GM23338 (cell line): ENCODE results near the gene RAD18. TPM values are rescaled to one million over a fixed set of nuclear protein-coding genes. Genes with fewer than 3 reads are reported as not detected.

Experiments
- CREB1 ChIP-seq: fragments of 250-450 bp; sonication (Bioruptor Pico); IDR thresholded peaks from 2 replicates; pipeline ENCODE4 v1.5.0; 2020; ENCODE audit warnings: low read depth, mild to moderate bottlenecking, moderate library complexity
- EZH2 ChIP-seq: fragments of 200-600 bp; sonication (generic); IDR thresholded peaks from one replicate; pipeline ENCODE4 v1.8.0; 2017; ENCODE audit warnings: antibody characterized with exemption, mild to moderate bottlenecking, low read depth; ENCODE audit not compliant: unreplicated experiment
- STAT1 ChIP-seq: IDR thresholded peaks from one replicate; pipeline ENCODE4 v1.6.1; 2016; ENCODE audit warnings: antibody characterized with exemption; ENCODE audit not compliant: unreplicated experiment
- ZNF331 ChIP-seq: fragments of 250-450 bp; sonication (Bioruptor Pico); IDR thresholded peaks from 2 replicates; pipeline ENCODE4 v1.5.0; 2020; ENCODE audit warnings: low read depth, mild to moderate bottlenecking, moderate library complexity
- polyA plus RNA-seq: library from polyadenylated mRNA; unstranded; fragments of >200 nt; fragmentation: Nextera tagmentation; extraction: Ambion mirVana; gene quantifications from 2 replicates; pipeline ENCODE4 v1.2.1, GENCODE V29; 2016
- total RNA-seq: library from RNA; depleted of rRNA; stranded (reverse); fragments of >200 nt; shearing (Covaris generic); gene quantifications from 2 replicates; pipeline ENCODE4 v1.2.3, GENCODE V29; 2014
- TF ChIP-seq, protein P1 (sequence below), 2 experiments: fragments of 200-600 bp in 1 of 2; sonication (generic) in 1 of 2; conservative IDR thresholded peaks; 2 replicates each; pipeline versions ENCODE4 v1.5.1 to v1.6.1; 2016 to 2017; ENCODE audit warnings: antibody characterized with exemption in 2 of 2, low read depth in 2 of 2, mild to moderate bottlenecking in 2 of 2, moderate library complexity in 1 of 2
- TF ChIP-seq, protein P2 (sequence below): fragments of 250-450 bp; sonication (Bioruptor Pico); IDR thresholded peaks from 2 replicates; pipeline ENCODE4 v1.5.0; 2020; ENCODE audit warnings: mild to moderate bottlenecking, moderate library complexity

Gene RAD18
- total and polyA plus RNA-seq, 2 experiments from 2014 or later: 25.4 to 40.1 TPM

DNA sequence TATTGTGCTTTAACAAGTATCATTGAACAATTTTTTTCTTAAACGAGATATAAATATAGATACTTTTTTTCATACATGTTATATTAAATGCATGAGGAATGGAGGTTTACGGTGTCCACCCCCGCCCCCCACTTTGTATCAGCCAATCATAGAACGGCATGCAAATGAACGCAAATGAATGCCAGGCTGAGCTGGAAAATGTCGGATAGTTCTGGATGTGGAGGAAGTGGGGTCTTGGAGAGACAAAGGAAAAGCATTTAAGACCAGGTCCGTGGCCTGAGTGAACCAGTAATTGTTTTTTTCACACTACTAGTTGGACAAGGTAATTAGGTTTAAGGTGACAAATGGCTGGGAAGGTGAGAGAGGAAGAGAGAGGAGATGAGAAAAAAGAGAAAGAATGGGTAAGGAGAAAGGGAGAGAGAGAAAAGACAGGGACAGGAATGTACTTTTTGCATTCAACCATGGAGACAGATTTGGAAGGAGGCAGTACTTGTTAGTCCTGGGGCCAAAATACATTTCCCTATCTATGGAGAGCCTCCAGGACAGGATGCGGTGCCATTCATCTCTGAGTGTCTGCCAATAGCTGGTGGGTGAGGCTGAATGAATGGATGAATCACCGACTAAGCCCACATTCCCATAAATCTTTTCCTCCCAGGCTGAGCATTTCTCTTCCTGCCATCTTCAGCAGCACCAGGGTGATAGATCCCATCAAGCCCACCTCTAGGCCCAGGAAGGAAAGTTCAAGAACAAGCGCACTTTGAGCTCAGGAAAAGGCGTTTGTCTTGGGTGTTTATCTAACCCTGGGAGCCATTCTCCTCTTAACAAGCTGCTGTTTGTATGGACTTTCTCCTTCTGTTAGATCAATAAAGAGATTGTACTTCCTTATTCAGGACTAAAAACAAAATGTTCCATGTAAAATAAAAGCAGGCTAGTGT is 1.4 kb upstream of the RAD18 start (continued):
- TF ChIP-seq, protein P1, sequence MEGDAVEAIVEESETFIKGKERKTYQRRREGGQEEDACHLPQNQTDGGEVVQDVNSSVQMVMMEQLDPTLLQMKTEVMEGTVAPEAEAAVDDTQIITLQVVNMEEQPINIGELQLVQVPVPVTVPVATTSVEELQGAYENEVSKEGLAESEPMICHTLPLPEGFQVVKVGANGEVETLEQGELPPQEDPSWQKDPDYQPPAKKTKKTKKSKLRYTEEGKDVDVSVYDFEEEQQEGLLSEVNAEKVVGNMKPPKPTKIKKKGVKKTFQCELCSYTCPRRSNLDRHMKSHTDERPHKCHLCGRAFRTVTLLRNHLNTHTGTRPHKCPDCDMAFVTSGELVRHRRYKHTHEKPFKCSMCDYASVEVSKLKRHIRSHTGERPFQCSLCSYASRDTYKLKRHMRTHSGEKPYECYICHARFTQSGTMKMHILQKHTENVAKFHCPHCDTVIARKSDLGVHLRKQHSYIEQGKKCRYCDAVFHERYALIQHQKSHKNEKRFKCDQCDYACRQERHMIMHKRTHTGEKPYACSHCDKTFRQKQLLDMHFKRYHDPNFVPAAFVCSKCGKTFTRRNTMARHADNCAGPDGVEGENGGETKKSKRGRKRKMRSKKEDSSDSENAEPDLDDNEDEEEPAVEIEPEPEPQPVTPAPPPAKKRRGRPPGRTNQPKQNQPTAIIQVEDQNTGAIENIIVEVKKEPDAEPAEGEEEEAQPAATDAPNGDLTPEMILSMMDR (conservative IDR thresholded peaks at IDR 0.05; ENCODE audit: low read depth in 2 of 2): no peak
- TF ChIP-seq CREB1 (CRISPR knock-in tag) (no peak), STAT1 (no peak), ZNF331 (CRISPR knock-in tag) (no peak), EZH2 (no peak)
- TF ChIP-seq, protein P2, sequence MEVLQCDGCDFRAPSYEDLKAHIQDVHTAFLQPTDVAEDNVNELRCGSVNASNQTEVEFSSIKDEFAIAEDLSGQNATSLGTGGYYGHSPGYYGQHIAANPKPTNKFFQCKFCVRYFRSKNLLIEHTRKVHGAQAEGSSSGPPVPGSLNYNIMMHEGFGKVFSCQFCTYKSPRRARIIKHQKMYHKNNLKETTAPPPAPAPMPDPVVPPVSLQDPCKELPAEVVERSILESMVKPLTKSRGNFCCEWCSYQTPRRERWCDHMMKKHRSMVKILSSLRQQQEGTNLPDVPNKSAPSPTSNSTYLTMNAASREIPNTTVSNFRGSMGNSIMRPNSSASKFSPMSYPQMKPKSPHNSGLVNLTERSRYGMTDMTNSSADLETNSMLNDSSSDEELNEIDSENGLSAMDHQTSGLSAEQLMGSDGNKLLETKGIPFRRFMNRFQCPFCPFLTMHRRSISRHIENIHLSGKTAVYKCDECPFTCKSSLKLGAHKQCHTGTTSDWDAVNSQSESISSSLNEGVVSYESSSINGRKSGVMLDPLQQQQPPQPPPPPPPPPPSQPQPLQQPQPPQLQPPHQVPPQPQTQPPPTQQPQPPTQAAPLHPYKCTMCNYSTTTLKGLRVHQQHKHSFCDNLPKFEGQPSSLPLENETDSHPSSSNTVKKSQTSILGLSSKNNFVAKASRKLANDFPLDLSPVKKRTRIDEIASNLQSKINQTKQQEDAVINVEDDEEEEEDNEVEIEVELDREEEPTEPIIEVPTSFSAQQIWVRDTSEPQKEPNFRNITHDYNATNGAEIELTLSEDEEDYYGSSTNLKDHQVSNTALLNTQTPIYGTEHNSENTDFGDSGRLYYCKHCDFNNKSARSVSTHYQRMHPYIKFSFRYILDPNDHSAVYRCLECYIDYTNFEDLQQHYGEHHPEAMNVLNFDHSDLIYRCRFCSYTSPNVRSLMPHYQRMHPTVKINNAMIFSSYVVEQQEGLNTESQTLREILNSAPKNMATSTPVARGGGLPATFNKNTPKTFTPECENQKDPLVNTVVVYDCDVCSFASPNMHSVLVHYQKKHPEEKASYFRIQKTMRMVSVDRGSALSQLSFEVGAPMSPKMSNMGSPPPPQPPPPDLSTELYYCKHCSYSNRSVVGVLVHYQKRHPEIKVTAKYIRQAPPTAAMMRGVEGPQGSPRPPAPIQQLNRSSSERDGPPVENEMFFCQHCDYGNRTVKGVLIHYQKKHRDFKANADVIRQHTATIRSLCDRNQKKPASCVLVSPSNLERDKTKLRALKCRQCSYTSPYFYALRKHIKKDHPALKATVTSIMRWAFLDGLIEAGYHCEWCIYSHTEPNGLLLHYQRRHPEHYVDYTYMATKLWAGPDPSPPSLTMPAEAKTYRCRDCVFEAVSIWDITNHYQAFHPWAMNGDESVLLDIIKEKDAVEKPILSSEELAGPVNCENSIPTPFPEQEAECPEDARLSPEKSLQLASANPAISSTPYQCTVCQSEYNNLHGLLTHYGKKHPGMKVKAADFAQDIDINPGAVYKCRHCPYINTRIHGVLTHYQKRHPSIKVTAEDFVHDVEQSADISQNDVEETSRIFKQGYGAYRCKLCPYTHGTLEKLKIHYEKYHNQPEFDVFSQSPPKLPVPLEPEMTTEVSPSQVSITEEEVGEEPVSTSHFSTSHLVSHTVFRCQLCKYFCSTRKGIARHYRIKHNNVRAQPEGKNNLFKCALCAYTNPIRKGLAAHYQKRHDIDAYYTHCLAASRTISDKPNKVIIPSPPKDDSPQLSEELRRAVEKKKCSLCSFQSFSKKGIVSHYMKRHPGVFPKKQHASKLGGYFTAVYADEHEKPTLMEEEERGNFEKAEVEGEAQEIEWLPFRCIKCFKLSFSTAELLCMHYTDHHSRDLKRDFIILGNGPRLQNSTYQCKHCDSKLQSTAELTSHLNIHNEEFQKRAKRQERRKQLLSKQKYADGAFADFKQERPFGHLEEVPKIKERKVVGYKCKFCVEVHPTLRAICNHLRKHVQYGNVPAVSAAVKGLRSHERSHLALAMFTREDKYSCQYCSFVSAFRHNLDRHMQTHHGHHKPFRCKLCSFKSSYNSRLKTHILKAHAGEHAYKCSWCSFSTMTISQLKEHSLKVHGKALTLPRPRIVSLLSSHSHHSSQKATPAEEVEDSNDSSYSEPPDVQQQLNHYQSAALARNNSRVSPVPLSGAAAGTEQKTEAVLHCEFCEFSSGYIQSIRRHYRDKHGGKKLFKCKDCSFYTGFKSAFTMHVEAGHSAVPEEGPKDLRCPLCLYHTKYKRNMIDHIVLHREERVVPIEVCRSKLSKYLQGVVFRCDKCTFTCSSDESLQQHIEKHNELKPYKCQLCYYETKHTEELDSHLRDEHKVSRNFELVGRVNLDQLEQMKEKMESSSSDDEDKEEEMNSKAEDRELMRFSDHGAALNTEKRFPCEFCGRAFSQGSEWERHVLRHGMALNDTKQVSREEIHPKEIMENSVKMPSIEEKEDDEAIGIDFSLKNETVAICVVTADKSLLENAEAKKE (CRISPR knock-in tag): no peak
